T-cell (primary cell): Measurements from ENCODE around the gene TNC. TPM values are rescaled to one million over a fixed set of nuclear protein-coding genes. Genes with fewer than 3 reads are reported as not detected.

ENCODE experiments used
- ATAC-seq, 4 experiments: fragments of 200-7000 bp in 3 of 4; fragments of 150-1000 bp in 1 of 4; cut with Tn5 transposase; replicated peaks in 1 of 4; 1 replicate in 3 of 4; 2 replicates in 1 of 4; pipeline ENCODE4 v1.10.0; 2021; ENCODE audit warnings: moderate library complexity in 3 of 4, mild to moderate bottlenecking in 2 of 4, moderate number of reproducible peaks in 1 of 4
- CTCF ChIA-PET, 2 donors: fragments of 300-600 bp; sonication (Branson Sonifier 250); formaldehyde crosslinking; loops; one replicate each; lab custom pipeline; 2022; ENCODE audit warnings: antibody characterized with exemption in 2 of 2; lab: Charles Lee
- POLR2A ChIA-PET, 2 donors: fragments of 300-600 bp; sonication (Branson Sonifier 250); formaldehyde crosslinking; loops; one replicate each; lab custom pipeline; 2022; ENCODE audit warnings: antibody characterized with exemption in 2 of 2; lab: Charles Lee
- DNase-seq, 35 experiments: peaks; one replicate each; pipeline versions ENCODE4 v3.0.0 to v3.0.0-alpha.2; 2013 to 2023
- H3K27ac ChIP-seq: one replicate; pipeline ENCODE4 v1.5.1; 2013; ENCODE audit warnings: low read length
- H3K27me3 ChIP-seq, 2 experiments: replicated peaks in 1 of 2; 1 replicate in 1 of 2; 2 replicates in 1 of 2; pipeline versions ENCODE4 v1.6.1 to v1.7.0; 2013; ENCODE audit warnings: low read length in 1 of 2, mixed read lengths in 1 of 2; ENCODE audit not compliant: control insufficient read depth in 2 of 2, insufficient read depth in 2 of 2; ENCODE audit errors: extremely low read depth in 1 of 2
- H3K36me3 ChIP-seq, 2 donors: 1 replicate in 1 of 2; 2 replicates in 1 of 2; pipeline versions ENCODE4 v1.6.1 to v1.7.0; 2013; ENCODE audit warnings: low read length in 1 of 2; ENCODE audit not compliant: control insufficient read depth in 2 of 2, insufficient read depth in 1 of 2; ENCODE audit errors: extremely low read depth in 1 of 2
- H3K4me1 ChIP-seq, 2 experiments: 1 replicate in 1 of 2; 2 replicates in 1 of 2; pipeline versions ENCODE4 v1.6.1 to v1.7.0; 2013; ENCODE audit warnings: low read length in 2 of 2, mixed read lengths in 1 of 2; ENCODE audit not compliant: insufficient read depth in 2 of 2, control insufficient read depth in 1 of 2; ENCODE audit errors: extremely low read depth in 1 of 2
- H3K4me3 ChIP-seq, 2 donors: 1 replicate in 1 of 2; 2 replicates in 1 of 2; pipeline versions ENCODE4 v1.5.1 to v1.7.0; 2013; ENCODE audit warnings: mild to moderate bottlenecking in 2 of 2, low read length in 1 of 2, moderate library complexity in 1 of 2; ENCODE audit not compliant: control insufficient read depth in 1 of 2; ENCODE audit errors: extremely low read depth in 1 of 2
- H3K9me3 ChIP-seq: 2 replicates; pipeline ENCODE4 v1.7.0; 2013
- H3K27ac Mint-ChIP-seq, 2 donors: one replicate each; pipeline ENCODE4 v1.8.0; 2020 to 2021; ENCODE audit warnings: mild to moderate bottlenecking in 2 of 2, mixed read lengths in 2 of 2
- H3K27me3 Mint-ChIP-seq, 2 donors: one replicate each; pipeline ENCODE4 v1.8.0; 2021 to 2022; ENCODE audit warnings: mixed read lengths in 2 of 2
- H3K36me3 Mint-ChIP-seq: one replicate; pipeline ENCODE4 v1.8.0; 2021; ENCODE audit warnings: mixed read lengths
- H3K4me1 Mint-ChIP-seq, 3 donors: one replicate each; pipeline ENCODE4 v1.8.0; 2020 to 2022; ENCODE audit warnings: mixed read lengths in 3 of 3, mild to moderate bottlenecking in 1 of 3
- H3K4me3 Mint-ChIP-seq, 3 donors: one replicate each; pipeline ENCODE4 v1.8.0; 2020 to 2022; ENCODE audit warnings: mild to moderate bottlenecking in 3 of 3, mixed read lengths in 3 of 3, moderate library complexity in 3 of 3
- H3K9me3 Mint-ChIP-seq, 3 donors: one replicate each; pipeline ENCODE4 v1.8.0; 2020 to 2022; ENCODE audit warnings: mixed read lengths in 3 of 3
- WGBS: methylation state at CpG from one replicate; pipeline ENCODE4 v1.1.5; 2013; ENCODE audit warnings: missing lambda C conversion rate; ENCODE audit not compliant: insufficient coverage; 5-methylcytosine and 5-hydroxymethylcytosine counted together
- total RNA-seq, 35 experiments: library from RNA in 6 of 35; stranded (reverse) in 6 of 35; fragments of 120-200 nt in 1 of 35; gene quantifications; one replicate each; pipeline versions ENCODE4 v1.2.1 to v1.2.4 and lab custom pipeline; 2013 to 2026

Gene TNC
- total RNA-seq, 5 donors from 2014 or later (not counting 1 experiment from before 2014, with no cell fraction given) = 0.16 to 0.29 (median 0.20) TPM; not detected in 2

GRCh38 chr9:115111874-115112273 is 6.1 kb downstream of the TNC start:
- peaks cover 0 to under 1% (median 0%) of the 10 kb centered on the region in 3 donors for H3K4me1 Mint-ChIP-seq
- ATAC-seq = no peak

GRCh38 chr9:115109486-115109885 is 8.5 kb downstream of the TNC start:
- ChIA-PET CTCF (no interaction called here), POLR2A (no interaction called here)
- Histone ChIP-seq H3K4me3 (no peak overlapping the region), H3K27me3 (peaks cover 0 to 10% of the 10 kb centered on the region in 2 experiments), H3K9me3 (no peaks in the 10 kb centered on the region), H3K4me1 (no peaks in the 10 kb centered on the region), H3K27ac (no peak overlapping the region), H3K36me3 (no peaks in the 10 kb centered on the region)
- H3K9me3 Mint-ChIP-seq = no peaks in the 10 kb centered on the region
- ATAC-seq (no peak), DNase-seq (no peak)
- 100% methylated on average over 1 of the region's 1 CpG for WGBS
- H3K36me3 Mint-ChIP-seq = no peaks in the 10 kb centered on the region
- peaks cover 23 to 32% of the 10 kb centered on the region in 2 donors for H3K27me3 Mint-ChIP-seq
- H3K4me3 Mint-ChIP-seq = no peak overlapping the region
- H3K27ac Mint-ChIP-seq = no peak overlapping the region
- peaks cover 4 to 12% (median 7%) of the 10 kb centered on the region in 3 donors for H3K4me1 Mint-ChIP-seq

More at GRCh38 chr9:115111874-115112273, 6.1 kb downstream of the TNC start:
- H3K36me3 Mint-ChIP-seq = no peaks in the 10 kb centered on the region
- H3K27me3 Mint-ChIP-seq = peaks cover 45 to 48% of the 10 kb centered on the region in 2 donors
- no peak overlapping the region for H3K4me3 Mint-ChIP-seq
- ChIA-PET CTCF (no interaction called here), POLR2A (no interaction called here)
- H3K9me3 Mint-ChIP-seq = no peaks in the 10 kb centered on the region
- WGBS = no CpG with 5 or more reads among the region's 4 CpGs
- no peaks in the 10 kb centered on the region for H3K4me1 ChIP-seq
- no peak overlapping the region for H3K4me3 ChIP-seq
- H3K27ac Mint-ChIP-seq = no peak overlapping the region
- DNase-seq = no peak
- H3K27ac ChIP-seq = no peak overlapping the region
- no peaks in the 10 kb centered on the region for H3K36me3 ChIP-seq
- peaks cover 4 to 12% of the 10 kb centered on the region in 2 experiments for H3K27me3 ChIP-seq
- no peaks in the 10 kb centered on the region for H3K9me3 ChIP-seq

GRCh38 chr9:115107701-115108100 is 10.3 kb downstream of the TNC start:
- ATAC-seq = no peak
- H3K4me1 ChIP-seq = no peaks in the 10 kb centered on the region
- H3K27ac Mint-ChIP-seq = no peak overlapping the region
- no peaks in the 10 kb centered on the region for H3K9me3 ChIP-seq
- CTCF ChIA-PET = interaction anchor here in 1 of 2 donors (0.5 kb wide), 1 partner anchor 76 kb away, joined by 3 read pairs; no protein-coding TSS in a partner anchor
- H3K4me3 ChIP-seq = no peak overlapping the region
- H3K9me3 Mint-ChIP-seq = no peaks in the 10 kb centered on the region
- no peak overlapping the region for H3K27ac ChIP-seq
- H3K36me3 ChIP-seq = no peaks in the 10 kb centered on the region
- 88% methylated on average over 2 of the region's 2 CpGs for WGBS
- H3K36me3 Mint-ChIP-seq = no peaks in the 10 kb centered on the region
- no peak overlapping the region for H3K4me3 Mint-ChIP-seq
- POLR2A ChIA-PET = no interaction called here
- peaks cover 13 to 28% of the 10 kb centered on the region in 2 donors for H3K27me3 Mint-ChIP-seq
- peaks cover 0 to 9% of the 10 kb centered on the region in 2 experiments for H3K27me3 ChIP-seq
- no peak for DNase-seq
- H3K4me1 Mint-ChIP-seq = peaks cover 4 to 12% (median 7%) of the 10 kb centered on the region in 3 donors

- Histone ChIP-seq H3K4me1 (no peaks in the 10 kb centered on the region), H3K27ac (no peak overlapping the region), H3K36me3 (no peaks in the 10 kb centered on the region), H3K4me3 (no peak overlapping the region), H3K9me3 (no peaks in the 10 kb centered on the region), H3K27me3 (peaks cover 0 to 5% of the 10 kb centered on the region in 2 experiments)
- POLR2A ChIA-PET = no interaction called here
- Mint-ChIP-seq H3K9me3 (no peaks in the 10 kb centered on the region), H3K4me1 (peaks cover 4 to 12% (median 7%) of the 10 kb centered on the region in 3 donors), H3K36me3 (no peaks in the 10 kb centered on the region), H3K27ac (no peak overlapping the region), H3K4me3 (no peak overlapping the region), H3K27me3 (peaks cover 9 to 25% of the 10 kb centered on the region in 2 donors)
- ATAC-seq (no peak), DNase-seq (no peak)
- WGBS = no CpG with 5 or more reads among the region's 2 CpGs
- CTCF ChIA-PET = no interaction called here
Observed at GRCh38 chr9:115106642-115107041, 11.3 kb downstream of the TNC start.

- 100% methylated on average over 1 of the region's 1 CpG for WGBS
- Histone ChIP-seq H3K4me1 (no peaks in the 10 kb centered on the region), H3K36me3 (no peaks in the 10 kb centered on the region), H3K9me3 (no peaks in the 10 kb centered on the region), H3K4me3 (no peak overlapping the region), H3K27me3 (no peaks in the 10 kb centered on the region), H3K27ac (no peak overlapping the region)
- Mint-ChIP-seq H3K36me3 (no peaks in the 10 kb centered on the region), H3K27me3 (peaks cover 9 to 25% of the 10 kb centered on the region in 2 donors), H3K9me3 (no peaks in the 10 kb centered on the region), H3K4me3 (no peak overlapping the region), H3K4me1 (peaks cover 4 to 12% (median 7%) of the 10 kb centered on the region in 3 donors), H3K27ac (no peak overlapping the region)
- DNase-seq (no peak), ATAC-seq (no peak)
- POLR2A ChIA-PET = no interaction called here
- CTCF ChIA-PET = no interaction called here
Observed at GRCh38 chr9:115106001-115106400, 12.0 kb downstream of the TNC start.

- peaks cover 4 to 12% (median 7%) of the 10 kb centered on the region in 3 donors for H3K4me1 Mint-ChIP-seq
- H3K9me3 ChIP-seq = no peaks in the 10 kb centered on the region
- ATAC-seq = no peak
- H3K4me1 ChIP-seq = no peaks in the 10 kb centered on the region
- no peak for DNase-seq
- CTCF ChIA-PET = no interaction called here
- H3K27me3 ChIP-seq = no peaks in the 10 kb centered on the region
- no CpG with 5 or more reads among the region's 4 CpGs for WGBS
- H3K27ac ChIP-seq = no peak overlapping the region
- H3K4me3 ChIP-seq = no peak overlapping the region
- no peak overlapping the region for H3K27ac Mint-ChIP-seq
- H3K9me3 Mint-ChIP-seq = no peaks in the 10 kb centered on the region
- POLR2A ChIA-PET = no interaction called here
- H3K27me3 Mint-ChIP-seq = peaks cover 4 to 19% of the 10 kb centered on the region in 2 donors
- H3K36me3 Mint-ChIP-seq = no peaks in the 10 kb centered on the region
- H3K4me3 Mint-ChIP-seq = no peak overlapping the region
- no peaks in the 10 kb centered on the region for H3K36me3 ChIP-seq
Observed at GRCh38 chr9:115104908-115105307, 13.0 kb downstream of the TNC start.
